HG03460 (cell line): ENCODE results near the gene MPDZ.

Experiments
- ATAC-seq: cut with Tn5 transposase; IDR thresholded peaks from one replicate; pipeline ENCODE4 v1.9.1; 2021; ENCODE audit not compliant: unreplicated experiment

The MPDZ gene

GRCh38 chr9:13089666-13090065 is 189.8 kb downstream of the MPDZ start:
- ATAC-seq = no peak

- ATAC-seq = no peak
Measured at GRCh38 chr9:13088720-13089427, 190.6 kb downstream of the MPDZ start.

- no peak for ATAC-seq
Measured at GRCh38 chr9:13083963-13084528, 195.4 kb downstream of the MPDZ start.

DNA sequence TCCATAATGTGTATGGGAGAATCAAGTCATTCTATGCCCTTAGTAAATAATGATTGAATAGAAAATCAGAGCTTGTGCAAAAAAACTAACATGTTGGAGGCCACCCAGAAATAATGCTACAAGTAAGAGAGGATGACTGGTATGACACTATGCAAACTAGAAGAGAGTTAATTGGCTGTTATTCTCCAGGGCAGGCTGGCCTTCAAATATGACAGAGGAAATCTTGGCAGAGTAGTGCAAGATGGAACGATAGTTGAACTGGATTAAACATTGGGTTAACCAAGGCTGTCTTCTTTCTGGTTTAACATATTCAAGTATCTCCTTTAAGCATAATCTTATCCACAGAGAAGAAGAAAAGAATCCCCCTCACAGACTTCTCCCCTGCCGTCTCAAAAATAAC is 196.1 kb downstream of the MPDZ start:
- no peak for ATAC-seq

- ATAC-seq = no peak
Measured at GRCh38 chr9:13082796-13083195, 196.7 kb downstream of the MPDZ start.

- no peak for ATAC-seq
Measured at GRCh38 chr9:13078164-13078563, 201.3 kb downstream of the MPDZ start.

GRCh38 chr9:13076616-13077015 is 202.9 kb downstream of the MPDZ start:
- ATAC-seq = no peak

DNA sequence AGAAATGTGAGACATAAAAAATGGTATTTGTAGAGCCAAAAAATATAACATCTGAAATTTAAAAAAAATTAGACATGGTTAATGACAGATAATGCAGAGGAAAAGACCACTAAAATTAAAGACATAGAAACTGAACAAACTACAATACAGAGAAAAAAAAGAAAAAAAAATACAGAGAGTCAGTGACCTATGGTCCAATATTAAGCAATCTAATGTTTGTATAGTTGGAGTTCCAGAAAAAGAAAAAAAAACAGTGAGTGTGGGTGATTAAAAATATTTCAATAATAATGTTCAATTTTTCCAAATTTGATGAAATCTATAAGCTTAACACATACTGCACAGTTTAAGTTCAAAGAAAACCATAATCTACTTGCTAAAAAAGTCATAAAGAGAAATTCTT is 207.6 kb downstream of the MPDZ start:
- no peak for ATAC-seq

GRCh38 chr9:13070612-13071595 is 208.6 kb downstream of the MPDZ start:
- no peak for ATAC-seq

GRCh38 chr9:13069498-13069897 is 210.0 kb downstream of the MPDZ start:
- no peak for ATAC-seq

DNA sequence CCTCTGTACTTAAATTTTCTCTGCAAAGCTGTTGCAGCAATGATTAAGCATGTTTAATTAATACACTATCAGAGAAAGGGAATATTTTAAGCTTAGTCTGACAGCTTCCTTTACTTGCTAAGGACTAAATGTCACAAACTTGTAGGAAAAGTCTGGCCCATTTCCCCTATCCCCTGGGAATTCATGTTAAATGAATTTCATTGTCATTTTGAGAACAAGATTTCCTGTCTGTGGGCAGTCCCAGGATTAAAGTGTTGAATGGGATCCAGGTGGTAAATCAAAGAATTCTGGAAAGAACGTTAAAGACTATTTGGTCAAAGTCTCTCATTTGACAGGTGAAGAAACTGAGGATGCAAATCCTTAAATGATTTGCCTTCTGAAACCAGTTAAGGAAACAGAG is 214.8 kb downstream of the MPDZ start:
- no peak for ATAC-seq

- ATAC-seq = no peak
Measured at GRCh38 chr9:13063880-13064459, 215.5 kb downstream of the MPDZ start.

- ATAC-seq = no peak
Measured at GRCh38 chr9:13061390-13061789, 218.1 kb downstream of the MPDZ start.
